ENCODE measurements around the gene ERO1A. TPM values are rescaled to one million over a fixed set of nuclear protein-coding genes. Genes with fewer than 3 reads are reported as not detected.

The ERO1A gene
- total RNA-seq, 2 experiments from 2014 or later, result 167 to 183 TPM

Other genes with a start within 250 kb of the ERO1A start
- gene TXNDC16, start 143.1 kb downstream of the ERO1A start, total RNA-seq, result 10 to 100 TPM in 1 of 2 experiments, 1 to 10 TPM in 1; 9.1 to 11.5 TPM
- under 1 TPM; 0.73 to 0.85 TPM for gene GPR137C, start 142.7 kb downstream of the ERO1A start, total RNA-seq
- 10 to 100 TPM; 77.3 to 92.4 TPM for gene PSMC6, start 11.6 kb upstream of the ERO1A start, total RNA-seq
- gene STYX, start 34.6 kb upstream of the ERO1A start, total RNA-seq, result 10 to 100 TPM; 18.5 to 20.7 TPM
- gene GNPNAT1, start 96.0 kb upstream of the ERO1A start, total RNA-seq, result 10 to 100 TPM; 11.9 to 13.7 TPM